GM18517 (cell line): ENCODE measurements around the gene HHLA2.

ENCODE experiments used
- ATAC-seq: cut with Tn5 transposase; IDR thresholded peaks from one replicate; pipeline ENCODE4 v1.9.1; 2021; ENCODE audit warnings: mild to moderate bottlenecking, moderate library complexity; ENCODE audit not compliant: unreplicated experiment

HHLA2 gene

DNA sequence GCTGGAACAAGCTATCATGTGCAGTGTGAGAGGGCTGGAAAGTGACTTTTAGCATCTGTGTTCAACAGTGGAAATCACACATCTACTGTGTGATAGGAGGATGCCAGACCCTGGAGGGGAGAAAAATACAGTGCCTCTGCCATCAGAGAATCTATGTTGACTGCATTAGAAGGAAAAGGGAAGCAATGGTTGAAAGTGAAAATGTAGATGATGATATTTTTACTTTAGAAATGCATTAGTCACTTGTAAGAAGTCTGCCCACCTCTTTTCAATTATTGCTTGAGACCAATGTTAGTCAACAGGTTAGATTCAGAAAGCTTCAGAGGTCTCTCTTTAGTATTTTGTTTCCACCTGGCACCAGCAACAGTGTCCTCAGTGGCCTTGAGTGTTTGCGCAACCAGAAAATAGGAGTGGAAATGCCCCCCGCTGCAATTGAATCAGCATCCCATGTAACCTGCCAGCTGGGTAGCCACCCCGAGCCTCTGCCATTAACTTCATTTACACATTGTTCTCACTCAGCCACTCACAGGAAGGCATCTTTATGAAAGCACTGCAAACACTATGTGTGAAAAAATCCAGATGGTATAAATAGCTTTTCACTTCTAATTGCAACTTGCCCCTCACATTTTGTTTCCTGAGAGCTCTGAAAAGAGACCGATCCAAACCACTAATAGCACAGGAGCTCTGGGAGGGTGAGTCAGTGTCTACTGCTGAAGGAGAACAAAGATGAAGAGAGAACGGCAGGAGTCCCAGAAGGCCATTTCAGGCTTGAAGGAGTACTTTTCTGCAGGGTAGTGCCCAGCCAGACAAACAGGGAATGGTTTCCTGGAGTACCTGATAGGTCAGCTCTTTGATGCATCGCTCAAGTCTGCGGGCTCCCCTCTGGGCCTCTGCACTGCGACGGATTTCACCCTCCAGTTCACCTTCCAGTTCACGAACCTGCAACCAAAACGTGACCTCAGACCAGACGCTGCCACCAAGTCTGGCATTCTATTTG lies 92.1 kb downstream of the HHLA2 start:
- ATAC-seq: peak; percentile 81

DNA sequence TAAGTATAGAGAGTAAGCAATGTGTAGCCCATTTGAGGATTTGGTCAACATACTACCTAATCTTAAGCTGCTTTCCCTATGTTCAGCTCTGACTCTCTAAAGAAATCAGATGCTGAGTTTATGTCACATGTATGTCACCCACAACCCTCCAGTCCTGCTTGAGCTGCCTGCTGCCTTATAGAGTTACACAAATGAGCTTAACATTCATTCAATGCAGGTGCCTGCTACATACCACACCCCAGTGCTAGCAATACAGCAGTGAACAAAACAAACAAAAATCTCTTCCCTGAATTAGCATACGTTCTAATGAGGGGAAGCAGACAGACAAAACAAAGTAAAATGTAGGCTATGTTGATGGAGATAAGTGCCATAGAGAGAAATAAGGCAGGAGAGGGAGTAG lies 93.0 kb downstream of the HHLA2 start:
- no peak for ATAC-seq

DNA sequence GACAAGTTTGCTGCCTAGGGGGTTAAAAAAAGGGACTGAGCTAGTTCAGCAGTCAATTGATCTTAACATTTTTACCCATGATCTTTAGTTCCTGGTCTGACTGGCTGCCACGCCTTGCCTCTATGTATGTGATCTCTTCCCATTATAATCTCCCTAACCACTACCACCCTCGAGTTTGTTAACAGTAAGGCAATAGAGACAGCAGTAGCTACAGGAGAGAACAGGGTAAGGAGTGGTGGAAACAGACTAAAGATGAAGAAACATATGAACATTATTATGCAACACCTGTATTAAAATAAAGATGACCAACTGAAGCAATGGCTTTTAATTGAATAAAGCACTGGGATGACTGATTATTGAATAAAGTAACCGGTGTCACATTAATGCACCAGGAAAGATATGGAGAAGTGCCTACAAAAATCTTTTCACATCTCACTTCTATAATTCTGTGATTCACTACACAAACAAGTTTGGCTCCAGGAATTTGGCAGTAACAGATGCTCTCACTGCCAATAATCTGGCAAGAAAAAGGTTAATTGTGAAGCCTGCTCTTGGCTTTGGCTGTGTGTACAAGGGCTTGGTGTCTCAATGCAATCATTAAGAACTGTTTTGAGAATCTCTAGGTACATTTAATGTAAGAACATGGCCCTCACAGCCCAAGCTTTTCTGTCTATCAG lies 95.7 kb downstream of the HHLA2 start:
- no peak for ATAC-seq

DNA sequence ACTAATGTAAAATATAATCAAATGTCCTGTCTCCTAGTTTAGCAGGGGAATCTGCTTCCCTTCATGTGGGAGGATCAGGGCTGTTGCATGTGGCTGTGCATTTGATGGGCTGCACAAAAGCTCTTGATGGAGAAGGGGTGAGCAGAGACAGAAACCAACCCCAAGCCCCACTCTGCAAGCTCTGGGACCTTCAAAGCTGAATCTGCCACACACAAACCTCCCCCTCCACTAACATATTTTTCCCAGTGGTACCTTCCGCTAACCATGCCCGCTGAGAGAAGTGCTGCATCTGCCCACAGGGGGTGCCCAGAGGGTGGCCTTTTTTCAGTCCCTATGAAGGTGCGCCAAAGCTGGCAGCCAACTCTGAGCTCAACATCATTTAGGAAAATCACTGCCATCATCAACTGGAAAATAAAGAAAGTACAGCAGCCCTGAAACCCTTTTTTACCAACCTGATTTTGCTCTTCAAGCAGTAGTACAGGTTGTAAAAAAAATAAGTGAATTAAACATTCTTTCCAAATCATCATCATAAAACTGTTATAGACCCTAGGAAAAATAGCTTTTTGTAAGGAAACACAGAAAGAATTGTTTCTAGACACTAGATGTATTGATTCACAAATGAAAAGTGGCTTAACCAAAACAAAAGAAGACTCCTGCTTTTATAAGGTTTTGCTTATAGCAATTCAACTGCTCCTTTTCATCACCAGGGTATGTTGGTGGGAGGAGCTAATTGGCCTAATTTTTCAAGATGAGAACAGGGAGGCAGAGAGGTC lies 97.0 kb downstream of the HHLA2 start:
- no peak for ATAC-seq

DNA sequence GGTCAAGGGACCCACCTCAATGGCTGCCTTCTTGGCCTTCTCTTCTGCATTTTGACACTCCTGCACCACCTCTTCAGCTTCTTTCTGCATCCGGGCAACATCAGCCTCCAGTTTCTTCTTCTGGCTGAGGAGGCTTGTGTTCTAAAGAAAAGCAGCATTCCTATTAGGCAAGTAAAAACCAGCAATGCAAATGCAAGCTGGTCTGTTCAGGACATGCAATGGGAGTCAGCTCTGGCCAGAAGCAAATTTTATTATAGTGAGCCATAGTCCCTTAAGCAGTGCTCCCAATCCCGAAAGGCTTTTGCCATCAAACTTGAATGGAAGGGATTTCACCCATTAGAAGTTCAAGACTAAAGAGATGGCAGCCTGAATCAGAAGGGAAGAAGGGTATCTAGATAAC lies 97.7 kb downstream of the HHLA2 start:
- ATAC-seq: no peak

DNA sequence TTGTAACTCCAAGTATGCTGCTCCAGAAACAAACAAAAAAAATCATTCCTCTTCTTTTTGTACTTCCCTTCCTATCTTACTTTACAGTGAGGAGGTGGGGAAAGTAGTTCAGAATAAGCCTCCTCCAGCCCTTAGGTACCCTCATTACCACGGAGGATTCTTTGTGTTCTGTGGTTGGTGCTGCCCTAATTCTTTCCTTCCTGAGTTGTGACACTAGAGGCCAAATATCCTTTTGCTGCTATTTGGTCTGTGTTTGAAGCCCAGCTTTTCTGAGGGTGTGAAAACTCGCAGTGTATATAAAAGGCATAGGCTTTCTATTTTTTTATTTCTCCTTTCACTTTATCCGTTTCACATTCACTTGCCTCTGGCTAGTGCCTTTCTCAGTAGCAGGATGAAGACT lies 98.2 kb downstream of the HHLA2 start:
- no peak for ATAC-seq

DNA sequence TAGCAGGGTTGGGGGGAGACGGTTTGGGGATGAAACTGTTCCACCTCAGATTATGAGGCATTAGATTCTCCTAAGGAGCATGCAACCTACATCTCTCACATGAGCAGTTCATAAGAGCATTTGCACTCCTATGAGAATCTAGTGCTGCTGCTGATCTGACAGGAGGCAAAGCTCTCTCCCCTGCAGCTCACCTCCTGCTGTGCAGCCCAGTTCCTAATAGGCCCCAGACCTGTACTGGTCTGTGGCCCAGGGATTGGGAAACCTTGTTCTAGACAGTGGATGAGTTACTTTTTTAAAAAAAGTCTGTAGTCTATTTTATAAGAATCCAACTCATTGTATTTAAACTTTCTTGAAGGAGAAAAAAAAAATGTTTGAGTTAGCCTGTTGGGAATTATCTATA lies 100.0 kb downstream of the HHLA2 start:
- ATAC-seq: no peak

DNA sequence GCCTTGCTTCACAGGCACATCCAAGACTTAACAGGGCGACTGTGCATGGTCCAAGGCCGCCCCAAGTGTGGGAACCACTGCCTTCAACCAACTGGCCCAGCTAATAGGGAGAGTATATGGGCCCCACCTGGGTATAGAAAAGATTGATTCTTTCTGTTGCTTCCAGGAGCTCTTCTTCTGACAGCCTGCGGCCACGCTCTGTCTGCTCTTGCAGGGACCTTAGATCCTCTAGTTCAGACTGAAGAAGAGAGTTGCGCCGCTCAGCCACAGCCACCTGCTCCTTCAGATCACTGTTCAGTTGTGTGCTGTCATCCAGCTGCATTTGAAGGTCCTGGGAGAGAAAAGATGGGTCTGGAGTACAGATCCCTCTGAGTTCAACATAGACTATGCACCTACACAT lies 102.2 kb downstream of the HHLA2 start:
- no peak for ATAC-seq

DNA sequence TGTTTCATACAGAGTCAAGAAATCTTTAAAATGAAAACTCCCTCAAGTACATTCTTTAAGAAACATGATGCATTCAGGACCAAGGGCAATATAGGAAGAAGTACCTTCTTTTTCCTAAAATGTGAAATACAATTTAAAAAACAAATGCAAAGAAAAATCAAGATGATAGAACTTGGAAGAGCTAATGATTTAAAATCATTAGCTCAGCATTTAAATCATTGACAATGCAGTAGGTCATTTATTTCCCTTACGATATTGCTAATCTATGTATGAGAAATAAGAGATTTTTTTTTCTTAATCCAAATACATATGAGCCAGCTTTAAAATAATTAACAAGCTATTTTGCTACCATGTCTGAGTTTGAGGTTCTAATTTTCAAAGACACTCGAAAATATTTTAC lies 105.5 kb downstream of the HHLA2 start:
- ATAC-seq: no peak

DNA sequence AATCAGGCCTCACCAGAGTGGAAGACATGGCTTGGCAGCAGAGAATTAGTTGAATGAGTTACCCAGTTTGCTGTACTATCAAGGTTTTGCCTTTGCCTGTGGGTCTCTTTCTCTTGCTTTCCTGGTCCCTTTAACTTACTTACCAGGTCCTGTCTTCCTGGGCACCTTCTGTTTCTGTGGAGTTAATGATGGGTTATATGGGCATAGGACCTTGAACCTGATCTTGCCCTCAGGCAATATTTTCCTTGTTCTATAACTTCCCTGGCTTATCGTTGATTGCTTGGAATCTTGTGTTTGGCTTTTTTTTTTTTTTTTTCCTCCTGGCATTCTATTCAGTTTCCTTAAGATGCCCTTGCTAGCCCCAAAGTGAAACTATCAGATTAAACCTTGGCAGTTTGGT lies 106.8 kb downstream of the HHLA2 start:
- no peak for ATAC-seq

DNA sequence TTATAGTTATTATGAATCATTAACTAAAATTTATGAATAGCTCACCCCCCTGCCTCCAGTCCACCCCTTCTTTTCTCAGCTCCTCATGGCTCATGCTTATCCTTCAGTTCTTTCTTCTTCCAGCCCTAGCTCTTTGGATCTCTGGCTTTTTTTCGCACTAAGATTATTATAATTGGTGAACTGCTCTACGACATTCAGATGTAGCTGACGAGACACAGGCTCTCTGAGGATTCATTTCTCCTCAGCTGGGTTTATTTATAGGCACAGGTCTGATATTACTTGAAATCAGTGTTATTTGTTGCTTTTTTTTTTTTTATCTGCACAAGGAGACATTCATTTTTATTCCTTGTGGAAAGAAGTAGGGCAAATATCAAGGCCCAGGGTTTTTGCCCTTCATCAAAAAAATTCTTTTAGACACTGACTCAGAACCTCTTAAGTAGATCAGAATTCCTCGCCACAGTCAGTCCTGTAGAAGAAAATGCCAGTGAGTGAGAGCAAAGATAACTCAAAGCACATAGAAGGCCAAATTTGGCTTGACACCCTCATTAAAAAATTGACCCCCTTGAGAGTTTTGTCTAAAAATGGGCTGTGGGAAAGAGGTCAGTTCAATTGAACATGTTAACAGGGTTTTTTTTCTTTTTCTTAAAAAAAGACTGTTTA lies 107.5 kb downstream of the HHLA2 start:
- no peak for ATAC-seq

DNA sequence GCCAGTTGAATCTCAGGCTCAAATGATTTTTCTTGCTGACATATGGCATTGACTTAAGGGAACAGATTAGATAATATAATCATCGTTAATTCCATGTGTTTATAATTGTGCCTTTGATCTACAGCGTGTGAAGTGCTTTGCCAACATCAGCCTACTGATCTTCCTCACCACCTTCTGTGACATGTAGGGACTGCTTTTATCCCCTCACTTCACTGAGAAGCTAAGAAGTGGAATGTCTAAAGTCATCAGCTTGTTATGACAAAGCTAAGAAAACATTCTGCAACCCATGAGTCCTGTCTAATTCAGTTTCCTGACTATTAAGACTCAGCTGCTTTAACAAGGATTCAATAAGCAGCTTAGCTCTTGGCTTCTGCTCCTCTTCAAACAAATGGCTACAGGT lies 108.0 kb downstream of the HHLA2 start:
- no peak for ATAC-seq

DNA sequence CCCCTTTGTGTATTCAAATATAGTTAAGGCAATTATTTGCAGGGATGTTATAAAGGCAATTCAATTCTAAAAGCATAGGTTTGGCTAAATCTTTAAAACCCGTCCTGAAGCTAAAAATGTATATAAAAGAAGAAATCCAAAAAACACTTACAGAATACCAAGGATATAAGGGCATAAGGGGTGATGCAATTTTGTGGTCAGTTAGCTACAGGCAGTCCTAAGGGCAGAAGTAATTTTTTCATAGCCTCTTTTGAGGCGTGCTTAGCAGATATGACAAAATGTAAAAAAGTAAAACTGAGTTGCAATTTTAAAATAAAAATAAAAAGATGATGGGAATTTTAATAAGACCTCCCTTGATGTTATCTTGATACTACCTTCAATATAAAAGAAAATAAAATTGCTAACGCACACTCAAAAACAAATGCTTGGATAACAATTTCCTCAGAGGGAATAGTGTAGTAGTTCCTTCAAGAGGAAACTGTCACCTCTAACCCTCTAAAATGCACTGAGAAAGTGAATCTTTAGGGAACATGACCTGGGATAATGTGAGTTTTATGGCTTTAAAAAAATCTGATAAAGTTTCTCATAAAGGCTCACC lies 109.8 kb downstream of the HHLA2 start:
- ATAC-seq: peak; percentile 17

DNA sequence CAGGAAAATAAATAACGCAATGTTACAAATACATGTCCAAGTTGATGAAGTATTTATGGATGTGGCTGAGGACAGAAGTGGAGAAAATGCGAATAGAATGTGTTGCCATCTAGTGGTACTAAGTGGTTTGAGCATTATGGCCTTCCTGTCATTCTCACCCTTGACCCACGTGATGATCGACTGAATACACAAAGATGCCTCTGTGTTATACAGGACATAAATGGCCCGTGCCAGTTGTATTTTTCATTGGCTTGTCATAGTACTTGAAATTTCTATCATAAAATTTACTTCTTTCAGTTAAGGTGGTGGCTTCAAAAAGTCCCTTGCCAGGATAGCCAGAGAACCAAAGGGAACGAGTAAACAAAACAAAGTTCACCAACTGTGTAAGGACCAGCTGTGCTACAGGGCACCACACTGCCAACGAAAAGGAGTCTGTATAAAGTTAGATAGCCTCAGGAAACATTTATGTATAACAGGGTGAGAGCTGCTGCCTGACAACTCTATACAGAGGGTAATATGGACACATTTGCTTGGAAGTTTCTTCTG lies 110.4 kb downstream of the HHLA2 start:
- ATAC-seq: peak; percentile 97

DNA sequence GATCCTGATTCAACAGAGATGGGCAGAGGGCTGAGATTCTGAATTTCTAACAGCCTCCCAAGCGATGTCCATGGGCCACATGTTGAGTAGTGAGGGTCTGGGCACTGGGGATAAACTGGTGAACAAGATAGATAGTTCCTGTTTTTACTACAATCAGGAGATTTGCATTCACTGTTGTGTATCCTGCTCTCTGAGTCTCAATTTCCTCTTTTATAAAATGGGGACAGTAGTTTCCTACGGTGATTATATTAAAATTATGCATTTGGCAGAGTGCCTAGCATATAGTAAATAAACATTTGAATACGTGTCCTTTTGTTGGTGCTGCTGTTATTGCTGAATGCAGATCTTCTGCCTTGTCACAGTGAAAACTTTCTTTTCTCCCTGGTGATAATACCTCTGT lies 111.5 kb downstream of the HHLA2 start:
- ATAC-seq: no peak

DNA sequence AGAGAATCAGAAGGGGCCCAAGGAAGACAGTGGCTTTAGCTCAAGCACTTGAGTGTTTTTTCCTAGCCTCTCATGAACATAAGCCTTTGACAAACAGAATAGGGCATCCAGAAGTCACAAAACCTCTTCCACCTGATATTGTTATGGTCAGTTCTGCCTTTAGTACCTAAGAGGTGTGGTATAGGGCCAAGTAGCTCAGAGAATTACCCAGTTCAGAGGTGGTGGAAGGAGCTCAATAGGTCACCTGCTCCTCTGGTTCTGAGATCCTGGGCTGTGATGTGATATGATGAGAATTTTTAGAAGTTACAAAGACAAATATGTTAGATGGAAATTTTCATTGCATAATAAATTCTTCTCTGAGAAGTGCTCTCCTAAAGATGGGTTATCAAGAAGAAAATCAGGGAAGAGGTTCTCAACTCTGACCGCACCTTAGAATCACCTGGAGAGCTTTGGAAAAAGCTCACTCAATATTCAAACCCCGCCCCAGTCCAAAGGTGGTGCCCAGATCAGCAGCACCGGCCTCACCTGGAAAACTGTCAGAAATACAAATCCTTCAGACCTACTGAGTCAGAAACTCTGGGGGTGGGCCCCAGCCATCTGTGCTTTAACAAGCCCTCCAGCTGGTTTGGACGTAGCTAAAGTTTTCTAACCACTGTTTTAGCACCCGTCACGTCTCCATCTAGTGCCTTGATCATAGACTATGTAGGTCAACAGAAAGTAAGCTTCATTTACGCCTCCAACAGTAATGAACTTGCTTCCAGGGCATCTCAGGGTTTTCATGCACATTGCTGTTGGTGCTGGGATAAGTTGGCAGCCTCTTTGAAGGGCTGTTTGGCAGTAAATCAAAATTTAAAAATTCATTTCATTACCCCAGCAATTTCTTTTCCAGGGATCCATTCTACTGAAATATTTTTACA lies 112.8 kb downstream of the HHLA2 start:
- ATAC-seq: no peak

DNA sequence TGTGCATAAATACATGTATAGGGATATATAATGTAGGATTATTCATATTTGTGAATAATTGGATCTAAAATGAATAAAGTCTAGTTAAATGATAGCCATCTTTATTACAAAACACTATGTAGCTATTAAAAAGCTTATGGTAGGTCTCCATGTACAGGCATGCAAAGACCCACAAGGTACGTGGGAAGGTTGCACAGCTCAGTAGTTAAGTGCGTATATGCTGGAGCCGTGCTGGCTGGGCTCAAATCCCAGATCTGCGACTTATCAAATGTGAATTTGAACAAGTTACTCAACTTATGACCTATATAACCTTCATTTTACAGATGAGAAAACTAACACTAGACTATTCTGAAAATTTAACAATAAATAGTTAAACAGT lies 113.4 kb downstream of the HHLA2 start:
- no peak for ATAC-seq

DNA sequence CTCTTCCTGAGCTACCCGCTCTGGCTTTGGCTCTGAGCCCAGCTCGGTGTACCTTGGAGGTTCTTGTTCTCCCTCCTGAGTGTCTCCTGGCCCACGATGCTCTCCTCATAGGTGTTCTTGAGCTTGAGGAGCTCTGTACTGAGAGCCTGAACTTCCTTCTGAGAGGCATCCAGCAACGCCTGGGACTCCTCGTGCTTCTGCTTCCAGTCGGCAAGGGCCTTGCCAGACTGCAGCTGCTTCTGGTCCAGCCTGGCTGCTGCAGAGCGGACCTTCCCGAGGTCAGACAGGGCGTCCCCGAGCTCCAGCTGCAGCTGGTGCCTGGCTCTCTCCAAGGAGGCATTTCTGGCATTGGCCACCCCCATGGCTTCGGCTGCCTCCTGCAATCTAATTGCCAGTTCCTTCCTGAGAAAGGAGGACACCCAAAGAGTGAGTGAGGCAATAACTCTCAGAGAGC lies 114.2 kb downstream of the HHLA2 start:
- ATAC-seq: no peak

DNA sequence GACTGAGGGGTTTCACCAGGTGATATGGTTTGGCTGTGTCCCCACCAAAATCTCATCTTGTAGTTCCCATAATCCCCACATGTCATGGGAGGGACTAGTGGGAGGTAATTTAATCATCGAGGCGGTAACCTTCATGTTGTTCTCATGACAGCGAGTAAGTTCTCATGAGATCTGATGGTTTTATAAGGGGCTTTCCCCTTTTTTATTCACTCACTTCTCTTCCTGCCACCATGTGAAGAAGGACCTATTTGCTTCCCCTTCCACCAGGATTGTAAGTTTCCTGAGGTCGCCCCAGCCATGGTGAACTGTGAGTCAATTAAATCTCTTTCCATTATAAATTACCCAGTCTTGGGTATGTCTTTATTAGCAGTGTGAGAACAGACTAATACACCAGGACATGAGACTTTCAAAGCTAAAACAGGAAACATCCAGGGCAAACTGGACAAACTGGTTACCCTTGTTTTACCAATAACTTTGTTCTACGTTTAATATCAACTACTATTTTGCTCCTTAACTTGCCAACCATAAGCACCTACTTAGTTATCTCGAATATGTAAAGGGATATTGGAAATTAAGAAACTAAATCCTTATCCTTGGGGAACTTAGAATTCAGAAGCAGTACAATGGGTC lies 115.9 kb downstream of the HHLA2 start:
- no peak for ATAC-seq
